ENCODE data around the gene NTN3. TPM values are rescaled to one million over a fixed set of nuclear protein-coding genes. Genes with fewer than 3 reads are reported as not detected.

The NTN3 gene

Small RNA genes lying within 50 kb of the gene (small RNA-seq; reads per million reads assigned to genes)
- gene AC093525.1 (ENCODE audit: low read depth) (not detected), gene MIR6768 (ENCODE audit: low read depth) (not detected)

Measured in mesenchymal stem cell (in vitro differentiated cells and primary cell).